Germinal center (tissue), 1 donor: ENCODE results near the gene PRIMPOL.
"Not testable (repeated sequence)": the region's sequence is repeated elsewhere in the genome, so short reads cannot be mapped to it uniquely, and the experiment has no call there.

Source experiments
- DNase-seq: peaks from one replicate; pipeline ENCODE4 v3.0.0; 2012; ENCODE audit warnings: mixed read lengths, low spot score

The PRIMPOL gene

DNA sequence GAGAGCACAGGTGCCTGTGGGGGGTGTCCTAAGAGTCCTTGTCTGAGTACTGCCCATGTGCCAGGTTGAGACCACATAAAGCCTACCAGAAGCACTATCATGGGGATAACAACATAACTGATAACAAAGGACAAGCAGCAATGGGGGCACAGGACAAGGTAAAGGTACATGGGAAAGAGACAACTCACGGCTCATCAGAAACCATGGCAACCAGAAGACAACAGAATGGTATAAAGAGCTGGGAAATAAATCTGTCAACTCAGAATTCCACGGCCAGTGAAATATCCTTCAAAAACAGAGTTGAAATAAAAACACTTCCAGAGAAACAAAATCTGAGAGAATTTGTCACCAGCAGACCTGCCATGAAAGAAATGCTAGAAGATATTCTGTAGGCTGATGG, 64.3 kb downstream of the PRIMPOL start:
- DNase-seq = no peak

DNA sequence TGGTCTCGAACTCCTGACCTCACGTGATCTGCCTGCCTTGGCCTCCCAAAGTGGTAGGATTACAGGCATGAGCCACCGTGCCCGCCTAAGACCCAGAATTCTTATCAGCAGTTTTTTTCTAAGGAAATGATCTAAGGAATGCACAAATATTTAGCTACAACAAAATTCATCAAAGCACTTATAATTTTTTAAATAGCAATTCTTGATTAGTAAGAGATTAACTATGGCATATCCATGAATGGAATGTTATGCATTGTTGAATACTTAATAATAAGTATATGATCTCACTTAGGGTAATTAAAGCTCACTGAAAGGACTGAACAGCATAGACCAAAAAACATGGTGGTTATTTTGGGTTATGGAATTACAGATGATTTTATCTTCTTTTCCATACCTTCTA, 66.0 kb downstream of the PRIMPOL start:
- no peak for DNase-seq

GRCh38 chr4:184719407-184719806, 69.9 kb downstream of the PRIMPOL start:
- DNase-seq = no peak

- DNase-seq = no peak
Measured at GRCh38 chr4:184721254-184721653, 71.7 kb downstream of the PRIMPOL start.

DNA sequence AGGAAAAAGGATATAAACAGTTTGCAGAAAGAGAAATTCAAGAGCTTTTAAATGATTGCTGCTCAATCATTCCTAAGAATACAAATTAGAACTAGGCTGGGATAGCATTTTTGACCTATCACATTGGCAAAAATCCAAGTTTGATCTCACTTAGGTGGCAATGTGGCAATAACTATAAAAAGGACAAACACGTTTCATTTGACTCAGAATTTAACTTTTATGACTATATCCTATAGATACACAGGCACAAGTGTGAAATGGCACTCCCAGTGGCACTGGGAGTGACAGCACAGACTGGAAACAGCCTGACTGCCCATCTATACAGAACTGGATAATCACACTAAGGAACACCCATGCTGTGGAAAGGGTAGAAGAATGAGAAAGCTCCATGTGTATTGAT, 73.3 kb downstream of the PRIMPOL start:
- no peak for DNase-seq

DNA sequence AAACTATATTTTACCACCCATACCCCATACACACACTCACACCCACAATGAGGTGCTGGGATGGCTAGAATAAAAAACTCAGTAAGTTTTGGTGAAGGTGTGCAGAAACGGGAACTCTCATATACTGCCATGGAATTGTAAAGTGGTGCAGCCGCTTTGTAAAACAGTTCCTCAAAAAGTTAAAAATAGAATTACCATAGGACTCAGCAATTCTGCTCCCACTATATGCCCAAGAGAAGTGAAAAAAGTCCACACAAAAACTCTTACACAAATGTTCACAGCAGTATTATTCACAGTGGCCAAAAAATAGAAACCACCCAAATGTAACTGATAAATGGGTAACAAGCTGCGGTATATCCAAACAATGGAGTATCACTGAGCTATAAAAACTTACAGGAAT, 77.9 kb downstream of the PRIMPOL start:
- no peak for DNase-seq

DNA sequence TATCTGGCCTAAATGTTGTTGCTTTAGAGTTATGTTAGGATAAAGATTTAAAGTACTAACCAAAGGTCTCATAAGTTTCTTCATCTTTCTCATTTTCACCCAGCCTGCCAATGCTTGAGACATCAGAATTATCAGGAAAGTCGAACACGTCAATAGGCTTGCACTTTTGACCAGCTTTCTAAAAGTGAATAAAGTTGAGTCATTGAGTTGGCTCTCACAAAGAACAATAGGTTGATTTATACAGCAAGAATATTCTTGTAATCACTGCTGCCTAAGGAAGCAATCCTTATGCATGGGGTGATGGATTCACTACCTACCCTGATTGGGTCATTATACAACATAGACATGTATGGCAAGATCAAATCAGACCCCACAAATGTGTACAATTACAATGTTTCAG, 79.3 kb downstream of the PRIMPOL start:
- no peak for DNase-seq

DNA sequence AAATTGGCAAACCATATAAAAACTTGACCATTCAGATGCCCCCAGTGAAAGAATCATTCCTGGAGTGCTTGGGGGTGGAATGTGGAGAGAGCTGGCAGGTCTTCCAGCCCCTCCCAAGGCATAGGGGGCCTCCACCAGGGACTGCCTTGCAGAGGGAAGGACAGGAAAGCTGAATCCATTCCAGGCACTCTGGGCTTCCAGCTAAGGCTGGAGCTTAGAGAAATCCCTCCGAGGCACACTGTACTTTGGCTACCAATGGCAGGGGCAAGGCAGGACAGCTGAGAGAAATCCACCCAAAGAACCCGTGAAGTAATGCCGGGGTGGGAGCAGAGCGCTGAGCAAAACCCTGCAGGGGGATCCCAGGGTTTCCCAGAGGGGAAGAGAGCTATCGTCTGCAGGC, 80.4 kb downstream of the PRIMPOL start:
- DNase-seq = no peak

GRCh38 chr4:184731056-184731455, 81.5 kb downstream of the PRIMPOL start:
- no peak for DNase-seq

GRCh38 chr4:184732126-184732525, 82.6 kb downstream of the PRIMPOL start:
- no peak for DNase-seq

- DNase-seq = peak; percentile 100
Measured at GRCh38 chr4:184733654-184734524, 84.4 kb downstream of the PRIMPOL start, which contains the start of gene CENPU. Gene CENPU, minus strand, starts transcription at chr4:184734096. Its CDS starts 34 bp downstream, at chr4:184734062.

GRCh38 chr4:184734758-184735157, 85.2 kb downstream of the PRIMPOL start:
- DNase-seq = no peak

- not testable (repeated sequence) for DNase-seq
Measured at GRCh38 chr4:184739575-184739974, 90.0 kb downstream of the PRIMPOL start.

DNA sequence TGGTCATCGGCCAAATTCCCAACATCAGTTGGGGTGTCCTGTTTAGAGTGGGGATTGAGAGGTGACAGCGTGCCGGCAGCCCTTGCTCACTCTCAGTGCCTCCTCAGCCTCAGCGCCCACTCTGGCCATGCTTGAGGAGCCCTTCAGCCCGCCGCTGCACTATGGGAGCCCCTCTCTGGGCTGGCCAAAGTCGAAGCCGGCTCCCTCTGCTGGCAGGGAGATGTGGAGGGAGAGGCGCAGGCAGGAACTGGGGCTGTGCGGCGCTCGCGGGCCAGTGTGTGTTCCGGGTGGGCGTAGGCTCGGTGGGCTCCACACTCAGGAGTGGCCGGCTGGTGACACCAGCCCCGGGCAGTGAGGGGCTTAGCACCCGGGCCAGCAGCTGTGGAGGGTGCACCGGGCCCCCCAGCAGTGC, 91.4 kb downstream of the PRIMPOL start:
- DNase-seq = no peak

- DNase-seq = not testable (repeated sequence)
Measured at GRCh38 chr4:184741651-184742050, 92.1 kb downstream of the PRIMPOL start.

DNA sequence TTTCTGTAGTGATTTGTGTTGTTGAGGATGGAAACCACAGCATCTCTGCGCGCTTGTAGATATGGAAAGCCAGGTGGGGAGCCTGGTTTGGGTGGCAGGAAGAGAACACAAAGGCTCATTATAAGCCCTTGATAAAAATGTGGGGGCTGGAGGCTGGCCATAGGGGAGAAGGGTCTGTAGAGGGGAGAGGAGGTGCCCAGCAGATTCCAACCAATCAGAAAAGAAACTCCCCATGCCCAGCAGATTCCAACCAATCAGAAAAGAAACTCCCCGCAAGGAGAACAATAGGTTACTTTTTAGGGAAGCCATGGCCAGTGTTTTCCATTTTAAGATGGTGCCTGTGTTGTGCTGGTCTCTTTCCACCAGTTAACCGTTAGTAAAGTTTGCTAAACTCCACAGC, 94.1 kb downstream of the PRIMPOL start:
- no peak for DNase-seq

GRCh38 chr4:184744236-184744635, 94.7 kb downstream of the PRIMPOL start:
- DNase-seq = no peak
